ENCODE measurements around the gene TRIP6.

TRIP6 gene

GRCh38 chr7:100825751-100826513 lies 41.3 kb upstream of the TRIP6 start:
- TF ChIP-seq POLR2A (IDR thresholded peaks at IDR 0.05; ENCODE audit: low read depth, low read length): no peak
- no peak for TF ChIP-seq POLR2AphosphoS5 (IDR thresholded peaks at IDR 0.05; ENCODE audit: low read depth, low read length)
- TF ChIP-seq TAF1 (IDR thresholded peaks at IDR 0.05; ENCODE audit: borderline replicate concordance, low read depth, low read length): no peak
- no peak for DNase-seq (ENCODE audit: insufficient read length)
- no peak for FAIRE-seq

DNA sequence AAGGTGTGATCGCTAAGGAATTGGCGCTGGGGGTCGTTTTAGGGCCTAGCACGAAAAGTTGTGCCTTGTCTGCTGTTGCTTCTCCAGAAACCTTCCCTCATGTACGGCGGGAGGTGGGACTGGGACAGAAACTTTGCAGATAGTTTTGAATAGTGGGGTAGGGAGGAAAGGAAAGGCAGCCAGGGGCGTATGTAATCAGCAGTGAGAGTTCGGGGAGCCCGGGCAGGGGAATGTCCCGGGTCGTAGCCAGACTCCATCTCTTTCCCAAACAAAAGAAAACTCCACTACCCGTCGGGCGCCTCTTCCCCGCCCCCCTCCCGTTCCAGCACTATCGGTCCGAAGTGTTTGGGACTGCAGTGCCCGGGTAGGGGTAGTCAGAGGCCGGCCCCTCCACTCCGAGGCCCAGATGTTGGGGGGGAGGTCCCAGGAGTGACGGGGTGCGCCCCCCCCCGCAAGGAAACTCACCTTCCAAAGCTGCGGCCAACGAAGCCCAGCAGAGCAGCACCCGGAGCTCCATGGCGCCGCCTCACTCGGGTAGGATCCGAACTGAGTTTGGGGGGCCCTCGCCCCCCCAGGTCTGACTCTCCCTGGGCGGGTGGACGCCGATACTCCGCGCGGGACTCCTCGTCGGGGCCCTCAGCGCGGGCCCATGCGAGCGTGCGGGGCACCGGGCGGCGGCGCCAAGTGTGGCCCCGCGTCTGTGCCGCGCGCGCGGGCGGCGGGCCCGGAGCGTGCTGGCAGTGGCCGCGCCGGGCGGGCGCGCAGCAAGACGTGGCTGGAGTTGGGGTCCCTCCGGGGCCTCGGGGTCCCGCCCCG lies 40.5 kb upstream of the TRIP6 start:
- TF ChIP-seq POLR2A (IDR thresholded peaks at IDR 0.05; ENCODE audit: low read depth, low read length) (no peak), TAF1 (IDR thresholded peaks at IDR 0.05; ENCODE audit: borderline replicate concordance, low read depth, low read length) (no peak), POLR2AphosphoS5 (IDR thresholded peaks at IDR 0.05; ENCODE audit: low read depth, low read length) (no peak)
- DNase-seq (ENCODE audit: insufficient read length): no peak
- no peak for FAIRE-seq

DNA sequence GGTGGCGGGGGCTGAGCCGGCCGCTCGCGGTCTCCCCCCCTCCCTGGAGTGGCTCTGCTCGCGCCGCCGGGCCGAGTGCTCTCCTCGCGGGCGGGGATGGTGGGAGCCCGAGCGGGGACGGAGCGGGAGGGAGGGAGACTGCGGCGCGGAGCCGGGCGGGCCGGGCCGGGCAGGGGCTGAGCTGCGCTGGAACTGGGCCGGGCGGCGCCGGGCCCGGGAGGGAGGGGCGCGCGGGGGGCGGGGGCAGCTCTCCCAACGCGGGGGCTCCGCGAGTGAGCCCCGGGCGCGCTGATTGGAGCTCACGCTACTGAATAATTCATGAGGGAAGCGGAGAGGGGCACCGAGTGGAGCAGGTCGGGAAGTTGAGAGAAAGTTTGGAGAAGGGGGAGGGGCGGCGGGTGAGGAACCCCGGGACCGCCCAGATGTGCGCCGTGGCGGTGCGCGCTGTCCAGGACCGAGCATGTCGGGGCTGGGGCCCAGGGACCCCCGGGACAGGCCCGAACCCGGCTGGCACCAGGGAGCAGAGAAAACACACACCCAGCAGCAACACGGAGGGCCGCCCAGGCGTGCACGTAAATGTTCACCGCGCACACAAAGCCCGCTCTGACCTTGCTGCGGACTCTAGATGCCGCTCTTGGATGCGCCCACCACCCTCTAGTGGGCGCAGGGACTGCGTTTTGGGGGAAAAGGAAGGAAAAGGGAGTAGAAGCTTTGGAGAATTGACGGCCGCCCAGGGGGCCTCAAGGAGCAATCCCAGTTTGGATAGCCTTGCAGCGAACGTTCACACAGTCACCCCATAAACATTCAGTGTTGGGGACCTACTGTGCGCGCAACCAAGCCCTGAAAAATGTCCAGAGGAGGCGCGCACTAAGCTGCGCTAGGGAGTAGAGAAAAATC lies 39.6 kb upstream of the TRIP6 start, which contains the start of gene EPHB4:
Gene EPHB4 (minus strand): TSS at position 194 of the 897 bp plus-strand sequence. CDS start 493 bp downstream, outside the sequence.
- FAIRE-seq: no peak
- TF ChIP-seq POLR2A (IDR thresholded peaks at IDR 0.05; ENCODE audit: low read depth, low read length): no peak
- no peak for DNase-seq (ENCODE audit: insufficient read length)

DNA sequence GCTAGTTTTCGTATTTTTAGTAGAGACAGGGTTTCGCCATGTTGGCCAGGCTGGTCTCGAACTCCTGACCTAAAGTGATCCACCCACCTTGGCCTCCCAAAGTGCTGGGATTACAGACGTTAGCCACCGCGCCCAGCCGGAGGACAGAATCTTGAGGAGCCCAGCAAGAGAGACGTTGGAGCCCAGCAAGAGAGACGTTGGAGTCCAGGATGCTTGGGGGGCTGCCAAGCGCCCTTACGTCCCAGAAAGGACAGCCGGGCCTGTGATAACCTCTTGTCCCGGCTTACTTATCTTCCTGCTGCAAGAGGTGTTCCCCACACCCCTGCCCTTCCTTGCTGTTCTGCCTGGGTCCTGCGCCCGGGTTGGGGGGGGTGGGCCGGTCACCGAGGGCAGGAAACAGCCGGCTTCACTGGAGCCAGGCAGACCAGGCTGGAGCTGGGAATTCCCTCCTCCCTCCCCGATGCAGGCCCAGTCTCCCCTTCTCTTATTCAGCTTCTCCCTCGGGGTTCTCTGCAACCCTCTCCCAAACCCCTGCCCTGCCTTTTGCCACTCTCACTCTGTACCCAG lies 38.0 kb upstream of the TRIP6 start:
- DNase-seq (ENCODE audit: insufficient read length) (no peak), FAIRE-seq (no peak)
- TF ChIP-seq POLR2A (IDR thresholded peaks at IDR 0.05; ENCODE audit: low read depth, low read length) (no peak), TAF1 (IDR thresholded peaks at IDR 0.05; ENCODE audit: borderline replicate concordance, low read depth, low read length) (no peak), POLR2AphosphoS5 (IDR thresholded peaks at IDR 0.05; ENCODE audit: low read depth, low read length) (no peak)

DNA sequence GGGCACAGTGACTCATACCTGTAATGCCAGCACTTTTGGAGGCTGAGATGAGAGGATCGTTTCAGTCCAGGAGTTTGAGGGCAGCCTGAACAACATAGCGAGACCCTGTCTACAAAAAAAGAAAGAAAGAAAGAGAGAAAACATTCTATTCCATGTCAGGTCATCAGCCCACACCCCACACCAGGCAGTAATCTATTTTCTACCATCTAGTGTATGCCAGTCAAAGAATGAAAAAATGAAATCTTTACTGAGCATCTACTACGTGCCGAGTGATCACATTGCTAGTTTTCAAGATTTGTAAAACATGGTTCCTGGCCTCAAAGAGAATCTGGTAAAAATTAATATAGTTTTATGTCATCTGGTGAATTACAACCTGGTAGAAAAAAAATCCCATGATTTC lies 36.8 kb upstream of the TRIP6 start:
- DNase-seq (ENCODE audit: insufficient read length): no peak

GRCh38 chr7:100832281-100832633 lies 34.9 kb upstream of the TRIP6 start:
- no peak for FAIRE-seq
- DNase-seq (ENCODE audit: insufficient read length): no peak
- TF ChIP-seq POLR2A (IDR thresholded peaks at IDR 0.05; ENCODE audit: low read depth, low read length): no peak
- no peak for TF ChIP-seq TAF1 (IDR thresholded peaks at IDR 0.05; ENCODE audit: borderline replicate concordance, low read depth, low read length)
- TF ChIP-seq POLR2AphosphoS5 (IDR thresholded peaks at IDR 0.05; ENCODE audit: low read depth, low read length): no peak

More for the DNA sequence above, 36.8 kb upstream of the TRIP6 start:
- TF ChIP-seq POLR2AphosphoS5 (IDR thresholded peaks at IDR 0.05; ENCODE audit: low read depth, low read length): no peak
- TF ChIP-seq POLR2A (IDR thresholded peaks at IDR 0.05; ENCODE audit: low read depth, low read length): no peak
- TF ChIP-seq TAF1 (IDR thresholded peaks at IDR 0.05; ENCODE audit: borderline replicate concordance, low read depth, low read length): no peak
- FAIRE-seq: no peak

DNA sequence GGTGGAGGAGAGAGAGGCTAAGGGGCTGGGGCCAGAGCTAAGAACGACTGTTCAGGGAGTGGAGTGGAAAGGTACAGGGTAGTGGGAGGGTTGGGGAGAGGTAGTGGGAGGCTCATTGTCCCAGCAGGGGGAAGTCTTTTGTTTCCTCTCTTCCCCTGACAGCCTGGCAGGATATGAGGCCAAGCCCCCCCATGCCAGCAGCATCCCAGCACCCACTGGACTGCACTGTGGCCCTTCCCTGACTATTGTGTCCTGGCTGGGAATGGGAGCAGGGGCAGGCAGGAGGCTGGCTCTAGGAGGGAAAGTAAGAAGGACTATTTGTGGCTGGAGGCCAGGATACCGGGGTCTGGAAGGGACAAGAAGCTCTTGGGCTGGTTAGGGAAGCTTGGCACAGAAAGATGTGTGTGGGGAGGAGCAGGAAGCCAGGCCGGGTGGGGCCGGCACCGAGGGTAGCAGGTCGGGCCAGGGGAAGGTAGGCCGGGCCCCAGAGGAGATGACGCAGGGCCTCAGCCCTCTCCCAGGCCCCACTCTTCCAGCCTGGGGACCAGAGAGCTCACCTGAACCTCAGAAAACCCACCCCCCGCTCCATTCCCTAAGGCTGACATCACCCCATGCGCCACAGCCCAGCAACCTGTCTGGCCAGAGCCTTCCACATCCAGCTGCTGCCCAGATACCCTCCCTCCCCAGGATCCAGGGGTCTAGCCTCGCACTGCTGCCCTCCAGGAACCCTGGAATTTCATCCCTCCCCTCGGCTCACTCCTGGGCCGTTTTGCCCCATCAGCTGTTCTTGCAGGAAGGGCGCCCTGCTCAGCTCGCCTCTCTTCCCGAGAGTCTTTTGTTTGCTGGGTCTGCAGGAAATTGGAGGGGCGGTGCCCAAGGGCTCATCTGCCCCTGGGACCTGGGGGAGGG lies 31.0 kb upstream of the TRIP6 start:
- TF ChIP-seq POLR2A (IDR thresholded peaks at IDR 0.05; ENCODE audit: low read depth, low read length) (no peak), POLR2AphosphoS5 (IDR thresholded peaks at IDR 0.05; ENCODE audit: low read depth, low read length) (no peak), TAF1 (IDR thresholded peaks at IDR 0.05; ENCODE audit: borderline replicate concordance, low read depth, low read length) (no peak)
- no peak for DNase-seq (ENCODE audit: insufficient read length)
- no peak for FAIRE-seq

GRCh38 chr7:100836812-100837098 lies 30.4 kb upstream of the TRIP6 start:
- FAIRE-seq (no peak), DNase-seq (ENCODE audit: insufficient read length) (no peak)
- no peak for TF ChIP-seq POLR2AphosphoS5 (IDR thresholded peaks at IDR 0.05; ENCODE audit: low read depth, low read length)
- no peak for TF ChIP-seq TAF1 (IDR thresholded peaks at IDR 0.05; ENCODE audit: borderline replicate concordance, low read depth, low read length)
- TF ChIP-seq POLR2A (IDR thresholded peaks at IDR 0.05; ENCODE audit: low read depth, low read length): no peak

DNA sequence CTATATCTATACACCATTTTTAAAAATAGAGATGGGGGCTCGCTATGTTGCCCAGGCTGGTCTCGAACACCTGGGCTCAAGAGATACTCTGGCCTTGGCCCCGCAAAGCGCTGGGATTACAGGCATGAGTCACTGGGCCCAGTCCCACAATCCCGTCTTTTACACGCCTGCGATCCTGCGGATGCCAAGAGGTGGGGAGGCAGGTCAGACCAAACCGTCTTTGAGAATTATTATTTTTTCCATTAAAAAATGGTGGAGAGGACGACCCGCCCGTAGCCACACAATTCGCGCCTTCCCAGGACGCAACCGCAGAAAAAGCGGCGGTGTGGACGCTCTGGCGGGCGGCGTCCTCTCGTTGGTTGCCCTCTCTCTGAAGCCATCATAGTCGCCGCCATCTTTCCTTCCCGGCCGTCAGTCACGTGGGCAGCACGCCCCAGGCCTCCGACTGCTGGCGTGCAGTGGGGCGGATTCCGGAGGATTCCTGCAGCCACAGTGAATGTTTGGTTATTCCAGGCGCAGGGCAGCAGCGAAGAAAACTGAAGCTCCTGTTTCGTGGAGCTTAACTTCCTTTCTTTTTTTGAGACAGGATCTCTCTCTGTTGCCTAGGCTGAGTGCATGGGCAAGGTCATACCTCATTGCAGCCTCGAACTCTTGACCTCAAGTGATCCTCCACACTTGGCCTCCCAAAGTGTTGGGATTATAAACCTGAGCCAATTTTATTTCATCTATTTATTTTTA lies 29.9 kb upstream of the TRIP6 start:
- DNase-seq (ENCODE audit: insufficient read length): peak; percentile 80
- peak; percentile 84 for FAIRE-seq
- TF ChIP-seq POLR2AphosphoS5 (IDR thresholded peaks at IDR 0.05; ENCODE audit: low read depth, low read length) (no peak), TAF1 (IDR thresholded peaks at IDR 0.05; ENCODE audit: borderline replicate concordance, low read depth, low read length) (peak; percentile 39; the same call in 1 of the 2 replicates), POLR2A (IDR thresholded peaks at IDR 0.05; ENCODE audit: low read depth, low read length) (peak; percentile 27; the same call in 1 of the 2 replicates)

GRCh38 chr7:100839361-100839760 lies 27.8 kb upstream of the TRIP6 start:
- DNase-seq (ENCODE audit: insufficient read length): no peak

More at GRCh38 chr7:100839361-100839760, 27.8 kb upstream of the TRIP6 start:
- no peak for FAIRE-seq
- TF ChIP-seq POLR2AphosphoS5 (IDR thresholded peaks at IDR 0.05; ENCODE audit: low read depth, low read length) (no peak), TAF1 (IDR thresholded peaks at IDR 0.05; ENCODE audit: borderline replicate concordance, low read depth, low read length) (no peak), POLR2A (IDR thresholded peaks at IDR 0.05; ENCODE audit: low read depth, low read length) (no peak)

Data from GM12892 (cell line).